Dermis microvascular lymphatic vessel endothelial cell (primary cell): ENCODE data around the gene LIMS2. TPM values are rescaled to one million over a fixed set of nuclear protein-coding genes. Genes with fewer than 3 reads are reported as not detected.

Source experiments
- DNase-seq, 2 donors: peaks; one replicate each; pipeline versions ENCODE4 v3.0.0 to v3.0.0-alpha.2; 2010; ENCODE audit warnings: low read depth in 2 of 2
- total RNA-seq: library from RNA; depleted of rRNA; stranded (reverse); fragments of >200 nt; gene quantifications from 2 replicates; pipeline ENCODE4 v1.2.1, GENCODE V29; 2014

LIMS2 gene
- total RNA-seq, 1 donor from 2014 or later: 3.1 TPM

DNA sequence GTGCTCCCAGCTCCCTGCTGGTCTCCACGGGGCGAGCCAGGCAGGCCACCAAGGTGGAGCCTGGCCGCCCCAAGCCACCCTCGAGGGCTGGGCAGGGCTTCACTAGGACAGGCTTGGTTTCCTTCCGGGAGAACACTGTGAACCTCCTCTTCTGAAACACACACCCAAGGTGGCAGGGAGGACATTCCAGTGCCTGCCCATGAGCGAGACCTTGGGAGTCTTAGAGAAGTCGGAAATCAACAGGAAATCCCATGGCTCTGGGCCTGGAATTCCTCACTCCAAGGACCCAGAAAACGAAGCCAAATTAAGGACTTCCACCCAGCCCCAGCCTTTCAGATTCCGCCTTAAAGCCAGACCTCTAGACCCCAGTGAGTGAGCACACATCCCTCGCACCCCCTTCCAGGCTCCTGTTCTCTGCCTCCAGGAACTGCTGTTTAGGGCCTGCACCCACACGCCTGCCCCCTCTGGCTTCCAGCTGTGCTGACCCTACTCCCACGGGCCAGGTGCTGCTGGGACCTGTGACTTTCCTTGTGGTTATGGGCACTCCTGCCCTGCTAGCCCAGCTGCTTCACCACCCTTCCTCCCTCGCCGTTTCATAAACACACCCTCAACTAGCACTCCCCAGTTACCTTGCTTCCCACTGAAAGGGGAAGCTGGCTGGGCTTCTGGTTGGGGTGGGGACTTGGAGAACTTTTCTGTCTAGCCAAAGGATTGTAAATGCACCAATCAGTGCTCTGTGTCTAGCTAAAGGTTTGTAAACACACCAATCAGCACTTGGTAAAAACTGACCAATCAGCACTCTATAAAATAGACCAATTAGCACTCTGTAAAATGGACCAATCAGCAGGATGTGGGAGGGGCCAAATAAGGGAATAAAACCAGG is 15.7 kb downstream of the LIMS2 start:
- peak in 1 of 2 donors; percentile 72 for DNase-seq

DNA sequence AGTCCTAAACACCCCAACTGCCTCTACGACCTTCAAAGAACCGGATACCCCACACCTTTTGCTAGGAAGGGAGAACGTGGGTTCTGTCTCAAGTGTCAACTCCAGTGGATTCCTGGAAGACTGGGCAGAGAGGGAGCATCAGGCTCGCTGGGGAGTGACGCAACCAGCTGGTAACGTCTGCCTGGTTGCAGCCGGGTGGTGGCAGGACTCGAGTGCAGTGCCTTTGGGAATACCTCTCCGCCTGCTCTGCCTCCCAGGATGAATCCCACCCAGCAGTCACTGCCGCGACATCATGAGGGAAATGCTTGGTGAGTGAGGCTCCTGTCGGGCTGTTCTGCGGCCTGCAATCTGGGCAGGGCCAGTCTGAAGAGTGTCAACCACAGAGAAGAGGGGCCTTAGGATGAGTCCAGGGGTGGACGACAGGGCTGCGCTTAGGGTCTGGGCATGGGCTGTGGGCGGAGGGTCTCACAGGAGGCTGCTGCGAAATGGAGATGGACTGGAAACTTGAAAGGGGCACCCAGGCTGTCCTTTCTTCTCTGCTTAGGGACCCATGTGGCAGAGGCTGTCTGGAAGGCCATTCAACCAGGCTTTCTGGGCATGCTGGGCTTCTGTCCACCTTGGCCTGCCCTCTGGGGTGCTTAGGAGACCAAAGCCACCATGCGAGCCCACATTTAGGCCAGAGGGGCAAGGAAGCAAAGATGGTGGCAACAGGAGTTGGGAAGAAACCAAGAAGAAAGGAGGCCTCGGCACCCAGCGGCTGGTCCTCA is 16.5 kb downstream of the LIMS2 start:
- no peak for DNase-seq

DNA sequence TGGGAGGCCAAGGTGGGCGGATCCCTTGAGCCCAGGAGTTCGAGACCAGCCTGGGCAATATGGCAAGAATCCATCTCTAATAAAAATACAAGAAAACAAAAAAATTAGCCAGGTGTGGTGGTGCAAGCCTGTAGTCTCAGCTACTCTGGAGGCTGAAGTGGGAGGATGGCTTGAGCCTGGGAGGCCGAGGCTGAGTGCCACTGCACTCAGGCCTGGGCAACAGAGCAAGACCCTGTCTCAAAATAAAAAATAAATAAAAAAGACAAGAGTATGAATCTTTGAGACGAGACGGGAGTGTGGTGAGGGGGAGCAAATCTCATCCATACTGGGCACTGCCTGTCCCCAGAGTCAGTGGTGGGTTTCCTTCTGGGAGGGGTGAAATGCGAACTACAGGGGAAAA is 17.2 kb downstream of the LIMS2 start:
- DNase-seq: no peak

DNA sequence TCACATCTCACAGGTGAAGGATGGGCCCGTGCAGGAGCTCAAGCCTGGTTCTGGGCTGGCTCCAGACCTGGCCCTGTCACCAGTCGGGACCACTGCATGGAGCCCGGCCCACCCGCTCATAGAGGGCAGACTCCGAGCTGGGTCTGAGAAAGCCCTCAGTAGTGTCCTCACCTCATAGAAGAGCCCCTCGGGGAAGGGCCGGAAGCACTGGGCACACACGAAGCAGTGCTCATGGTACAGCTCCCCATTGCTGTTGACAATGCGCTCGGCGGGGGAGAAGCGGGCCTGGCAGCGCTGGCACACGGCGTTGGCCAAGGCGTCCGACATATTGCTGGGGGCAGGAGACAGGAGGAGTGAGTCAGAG is 18.1 kb downstream of the LIMS2 start:
- DNase-seq: no peak

DNA sequence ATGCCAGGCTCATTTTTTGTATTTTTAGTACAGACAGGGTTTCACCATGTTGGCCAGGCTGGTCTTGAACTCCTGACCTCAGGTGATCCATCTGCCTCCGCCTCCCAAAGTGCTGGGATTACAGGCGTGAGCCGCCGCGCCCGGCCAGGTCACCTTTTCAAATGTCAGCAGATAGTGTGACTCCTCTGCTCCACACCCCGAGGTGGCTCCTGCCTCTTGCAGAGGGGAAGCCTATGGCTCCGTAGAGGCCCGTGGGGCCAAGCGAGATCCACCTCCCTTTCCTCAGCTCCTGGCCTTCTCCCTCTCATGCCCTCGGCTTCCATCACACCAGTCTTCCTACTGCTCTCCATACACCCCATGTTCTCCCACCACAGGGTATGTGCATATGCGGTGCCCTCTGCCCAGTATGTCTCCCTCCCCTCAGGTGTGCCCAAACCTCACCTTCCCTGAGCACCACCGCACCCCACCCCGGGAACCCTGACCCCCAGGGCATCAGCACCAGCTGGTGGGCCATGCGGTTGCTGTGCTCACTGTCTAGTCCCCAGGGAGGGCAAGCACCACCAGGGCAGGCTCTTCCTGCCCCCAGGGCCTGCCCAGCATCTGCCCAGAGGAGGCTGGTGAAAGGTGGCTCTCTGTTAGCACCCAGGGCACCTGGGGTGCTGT is 18.6 kb downstream of the LIMS2 start:
- no peak for DNase-seq

DNA sequence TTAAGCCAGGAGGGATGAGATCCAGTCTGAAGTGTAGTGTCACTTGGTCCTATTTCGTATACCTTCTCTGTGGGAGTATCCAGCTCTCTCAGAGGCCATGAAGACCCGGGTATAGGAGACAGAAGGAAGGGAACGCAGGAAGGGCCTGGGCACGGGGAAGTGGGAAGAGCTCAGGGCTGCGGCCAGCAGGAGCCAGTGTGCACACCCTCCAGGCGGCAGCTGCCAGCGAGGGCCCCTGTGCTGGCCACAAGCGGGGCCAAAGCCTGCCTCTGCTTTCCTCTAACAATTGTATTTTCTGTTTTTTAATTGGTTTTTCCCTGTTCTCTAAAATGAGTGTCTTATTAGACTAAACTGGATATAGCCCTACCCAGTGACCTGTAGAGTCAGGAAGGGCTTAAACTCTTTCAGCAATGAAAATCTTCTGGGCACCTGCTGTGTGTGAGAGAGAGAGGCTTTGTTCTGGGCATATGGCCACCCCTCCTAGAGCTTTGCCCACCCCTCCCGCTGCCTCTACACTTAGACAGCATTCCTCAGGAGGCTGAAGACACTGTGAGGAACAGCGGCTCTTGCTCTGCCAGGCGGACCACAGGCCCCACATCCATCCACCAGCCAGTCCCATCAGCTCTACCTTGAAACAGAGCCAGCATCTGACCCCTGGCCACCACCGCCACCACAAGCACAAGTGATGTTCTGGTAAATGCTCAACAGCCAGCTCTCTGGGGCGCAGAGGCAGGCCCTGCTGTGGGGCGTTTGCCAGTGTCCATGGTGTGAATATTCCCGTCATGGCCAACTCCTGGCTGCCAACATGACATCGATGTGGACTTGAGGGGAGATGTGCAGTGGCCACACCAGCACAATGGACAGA is 19.9 kb downstream of the LIMS2 start:
- DNase-seq: no peak

DNA sequence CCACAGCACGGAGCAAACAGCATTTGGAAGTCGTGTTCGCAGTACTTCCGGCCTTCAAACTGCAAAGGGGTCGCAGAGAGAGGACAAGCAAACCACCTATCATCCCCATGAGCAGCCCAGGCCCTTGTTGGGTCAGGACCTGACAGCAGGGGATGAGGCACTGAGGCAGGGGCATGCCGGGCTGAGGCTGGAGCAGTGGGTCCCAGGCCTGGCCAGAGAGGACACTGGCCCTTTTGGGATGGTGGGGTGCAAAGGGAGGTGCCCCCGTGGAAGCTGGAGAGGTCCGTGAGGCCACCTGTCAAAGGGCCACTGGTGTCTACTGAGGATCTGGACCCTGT is 20.5 kb downstream of the LIMS2 start:
- no peak for DNase-seq

DNA sequence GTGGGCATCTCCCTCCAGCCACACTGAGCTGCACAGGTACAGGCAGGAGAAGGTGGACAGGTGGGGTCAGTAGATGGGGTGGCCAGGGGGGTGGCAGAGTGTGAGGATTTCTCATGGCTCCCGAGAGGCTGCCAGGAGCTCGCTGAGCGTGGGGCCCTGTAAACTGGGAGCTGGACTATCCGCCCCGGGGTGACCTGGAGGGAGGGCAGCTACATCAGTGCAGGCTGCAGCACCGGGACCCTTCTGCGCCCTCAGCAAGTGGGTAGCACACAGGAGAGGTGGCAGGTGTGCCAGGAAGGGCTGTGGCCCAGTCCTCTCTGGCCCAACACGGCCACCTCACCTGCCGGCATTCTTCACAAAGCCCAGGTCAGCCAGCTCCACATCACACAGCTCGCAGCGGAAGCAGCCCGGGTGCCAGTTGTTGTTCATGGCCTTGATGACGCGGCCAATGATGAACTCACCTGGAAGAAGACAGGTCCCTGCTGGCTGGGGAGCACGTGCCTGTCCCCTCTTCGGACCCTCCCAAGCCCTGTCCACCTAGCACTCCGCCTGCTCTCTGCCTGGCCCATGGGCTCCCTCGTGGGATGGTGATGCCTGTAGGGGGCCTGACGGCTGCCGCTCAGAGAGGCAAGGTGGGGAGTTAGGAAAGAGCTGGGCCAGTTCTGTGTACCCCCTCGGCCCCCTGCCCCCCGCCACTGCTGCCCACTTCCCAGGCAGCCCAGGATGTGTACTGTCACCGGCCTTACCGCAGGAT is 21.1 kb downstream of the LIMS2 start:
- no peak for DNase-seq

DNA sequence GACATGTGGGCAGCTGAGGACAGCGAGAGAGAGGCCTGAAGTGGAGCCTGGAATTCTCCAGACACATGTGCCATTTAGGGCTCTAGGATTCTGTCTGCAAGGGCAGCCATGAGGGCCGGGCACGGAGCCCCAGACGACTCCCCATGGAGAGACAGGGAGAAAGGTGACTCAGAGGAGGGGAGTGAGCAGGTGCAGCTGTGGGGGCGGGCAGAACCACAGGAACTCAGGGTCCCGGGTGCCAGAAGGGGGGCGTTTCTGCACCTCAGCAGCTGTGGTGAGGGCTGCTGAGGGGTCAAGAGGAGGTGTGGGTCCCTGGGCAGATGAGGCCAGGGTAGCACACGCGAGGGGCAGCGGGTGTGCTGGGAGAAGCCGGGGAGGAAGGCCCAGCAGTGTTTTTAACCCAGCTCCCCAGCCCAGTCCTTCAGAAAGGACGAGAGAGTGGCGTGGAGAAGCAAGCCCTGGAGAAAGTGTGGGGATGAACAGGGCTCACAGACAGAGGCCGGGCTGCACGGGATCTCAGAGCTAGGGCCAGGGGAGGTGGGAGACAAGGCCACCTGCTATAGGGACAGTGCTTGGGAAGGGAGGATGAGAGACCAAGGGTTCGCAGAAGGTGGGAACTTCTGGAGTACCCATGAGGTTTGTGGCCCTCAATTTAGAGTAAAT is 21.8 kb downstream of the LIMS2 start:
- no peak for DNase-seq

DNA sequence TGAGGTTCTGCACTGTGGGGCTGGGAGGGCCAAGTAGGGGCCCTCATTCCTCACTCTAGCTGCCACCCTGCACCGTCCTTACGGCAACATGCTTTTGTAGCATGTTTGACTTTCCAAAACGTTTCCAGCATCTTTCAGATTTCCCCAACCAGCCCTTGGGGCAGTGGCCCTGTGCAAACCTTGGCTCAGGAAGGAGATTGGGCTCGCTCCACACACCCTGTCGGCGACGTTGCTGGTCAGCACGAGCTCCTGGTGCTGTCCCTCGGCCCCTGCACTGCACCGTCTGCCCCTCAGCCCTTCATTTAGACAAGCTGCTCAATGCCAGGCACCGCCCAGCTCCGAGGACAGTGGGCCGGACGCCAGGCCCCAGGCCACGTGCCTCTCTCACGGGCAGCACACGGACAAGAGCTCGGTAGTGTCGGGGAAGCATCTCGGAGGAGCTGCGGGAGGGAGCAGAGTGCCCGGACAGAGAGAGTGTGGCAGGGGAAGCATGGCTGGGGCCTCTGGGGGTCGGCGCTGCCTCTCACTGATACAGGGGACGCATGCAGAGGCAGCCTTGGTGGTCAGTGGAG is 22.5 kb downstream of the LIMS2 start:
- no peak for DNase-seq

DNA sequence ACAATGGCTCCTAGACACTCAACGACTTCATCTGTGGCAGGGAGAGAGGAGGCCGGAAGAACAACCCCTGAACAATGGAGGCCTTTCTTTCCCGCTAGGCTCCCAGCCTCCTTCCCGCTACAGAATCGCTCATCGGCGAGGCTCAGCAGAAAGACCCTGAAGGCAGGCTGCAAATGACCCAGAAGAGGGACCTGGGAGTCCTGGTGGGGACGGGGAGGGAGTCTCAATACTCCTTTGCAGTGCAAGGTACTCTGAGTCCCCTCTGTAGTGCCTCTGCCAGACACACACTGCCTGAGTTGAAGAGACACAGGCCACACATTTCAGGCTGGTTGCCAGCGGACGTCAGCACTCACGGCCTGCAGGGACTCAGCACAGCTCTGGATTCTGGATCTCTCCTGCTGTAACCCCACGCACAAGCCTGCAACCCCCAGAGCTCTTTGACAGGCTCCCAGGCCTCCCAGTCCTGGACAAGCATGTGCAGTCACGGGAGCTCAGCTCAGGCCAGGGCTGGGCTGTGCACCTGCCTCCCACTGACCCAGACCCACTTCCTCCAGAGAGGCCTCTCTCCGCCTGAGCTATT is 23.3 kb downstream of the LIMS2 start:
- DNase-seq: no peak

DNA sequence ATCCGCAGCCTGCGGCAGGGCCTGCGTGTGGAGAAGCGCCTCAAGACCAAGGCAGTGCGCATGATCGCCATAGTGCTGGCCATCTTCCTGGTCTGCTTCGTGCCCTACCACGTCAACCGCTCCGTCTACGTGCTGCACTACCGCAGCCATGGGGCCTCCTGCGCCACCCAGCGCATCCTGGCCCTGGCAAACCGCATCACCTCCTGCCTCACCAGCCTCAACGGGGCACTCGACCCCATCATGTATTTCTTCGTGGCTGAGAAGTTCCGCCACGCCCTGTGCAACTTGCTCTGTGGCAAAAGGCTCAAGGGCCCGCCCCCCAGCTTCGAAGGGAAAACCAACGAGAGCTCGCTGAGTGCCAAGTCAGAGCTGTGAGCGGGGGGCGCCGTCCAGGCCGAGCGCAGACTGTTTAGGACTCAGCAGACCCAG is 23.9 kb downstream of the LIMS2 start:
- no peak for DNase-seq

DNA sequence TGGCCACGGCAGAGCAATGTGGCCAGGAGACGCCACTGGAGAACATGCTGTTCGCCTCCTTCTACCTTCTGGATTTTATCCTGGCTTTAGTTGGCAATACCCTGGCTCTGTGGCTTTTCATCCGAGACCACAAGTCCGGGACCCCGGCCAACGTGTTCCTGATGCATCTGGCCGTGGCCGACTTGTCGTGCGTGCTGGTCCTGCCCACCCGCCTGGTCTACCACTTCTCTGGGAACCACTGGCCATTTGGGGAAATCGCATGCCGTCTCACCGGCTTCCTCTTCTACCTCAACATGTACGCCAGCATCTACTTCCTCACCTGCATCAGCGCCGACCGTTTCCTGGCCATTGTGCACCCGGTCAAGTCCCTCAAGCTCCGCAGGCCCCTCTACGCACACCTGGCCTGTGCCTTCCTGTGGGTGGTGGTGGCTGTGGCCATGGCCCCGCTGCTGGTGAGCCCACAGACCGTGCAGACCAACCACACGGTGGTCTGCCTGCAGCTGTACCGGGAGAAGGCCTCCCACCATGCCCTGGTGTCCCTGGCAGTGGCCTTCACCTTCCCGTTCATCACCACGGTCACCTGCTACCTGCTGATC is 24.4 kb downstream of the LIMS2 start:
- no peak for DNase-seq

DNA sequence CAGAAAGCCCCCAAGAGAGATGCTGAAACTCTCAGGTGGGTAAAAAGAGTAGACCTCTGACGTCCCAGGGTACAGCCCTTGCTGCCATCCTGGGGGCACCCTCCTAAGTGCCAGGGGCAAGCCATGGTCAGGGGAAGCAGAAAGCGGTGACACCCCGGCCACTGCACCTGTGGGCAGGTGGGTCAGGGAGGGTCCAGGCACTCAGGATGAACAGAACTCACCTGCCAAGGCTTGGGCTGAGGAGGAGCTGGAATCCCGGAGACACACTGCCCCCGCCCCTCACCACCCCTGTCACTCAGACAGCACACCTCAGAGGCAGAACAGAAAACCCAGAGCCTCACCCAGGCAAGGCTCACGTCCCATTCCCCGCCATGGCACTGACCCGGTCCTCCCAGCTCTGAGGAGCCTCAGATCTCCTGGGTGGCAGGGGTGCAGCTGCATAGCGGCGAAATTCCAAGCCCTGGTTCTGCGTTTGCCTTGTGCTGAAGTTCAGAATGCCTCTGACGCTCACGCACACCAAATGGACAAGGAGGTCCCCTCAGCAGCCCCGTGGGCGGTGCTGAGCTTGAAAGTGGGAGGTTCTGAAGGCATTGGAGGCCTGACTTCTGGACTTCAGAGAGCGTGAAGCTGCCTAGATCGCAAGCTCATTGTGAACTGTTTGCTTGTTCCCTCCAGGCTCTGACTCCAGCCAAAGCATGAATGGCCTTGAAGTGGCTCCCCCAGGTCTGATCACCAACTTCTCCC is 25.1 kb downstream of the LIMS2 start:
- DNase-seq: no peak

DNA sequence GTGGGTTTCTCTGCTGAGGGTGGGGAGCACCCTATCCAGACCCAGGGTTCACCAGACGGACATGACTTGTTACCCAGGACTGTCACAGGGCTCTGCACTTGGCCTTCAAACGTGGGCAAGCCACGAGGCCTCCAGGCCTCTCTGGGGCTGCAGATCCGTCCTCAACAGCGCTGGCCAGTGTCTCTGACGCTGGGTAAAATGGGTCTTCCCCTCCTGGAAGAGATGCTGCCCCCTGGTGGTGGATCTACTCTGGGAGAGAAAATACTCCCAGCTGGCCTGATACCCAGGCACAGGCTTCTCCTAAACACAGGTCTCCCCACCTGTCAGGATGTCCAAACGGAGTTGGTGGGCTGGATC is 25.7 kb downstream of the LIMS2 start:
- peak; percentile 66 to 86 for DNase-seq

DNA sequence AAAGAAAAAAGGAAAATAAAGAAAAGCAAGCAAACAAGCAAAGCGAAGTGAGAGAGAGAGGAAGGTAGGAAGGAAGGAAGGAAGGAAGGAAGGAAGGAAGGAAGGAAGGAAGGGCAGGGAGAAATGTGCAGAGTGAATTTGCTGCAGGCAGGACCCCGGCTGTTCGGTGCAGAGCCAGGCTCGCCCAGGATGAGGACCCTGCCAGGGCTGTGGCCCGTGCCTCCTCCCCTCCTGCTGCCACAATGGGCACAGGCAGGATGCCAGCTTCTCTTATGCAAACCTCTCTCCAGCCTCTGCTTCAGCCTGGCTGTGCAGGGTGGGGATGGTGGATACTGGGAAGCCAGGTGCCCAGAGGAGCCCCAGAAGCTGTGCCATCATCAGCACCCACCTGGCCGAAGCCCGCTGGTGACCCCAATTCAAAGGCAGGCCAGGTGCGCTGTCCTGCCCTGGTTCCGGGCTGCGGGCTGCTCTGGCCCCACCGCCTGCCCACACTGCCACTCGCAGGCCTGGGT is 26.2 kb downstream of the LIMS2 start:
- DNase-seq: no peak

DNA sequence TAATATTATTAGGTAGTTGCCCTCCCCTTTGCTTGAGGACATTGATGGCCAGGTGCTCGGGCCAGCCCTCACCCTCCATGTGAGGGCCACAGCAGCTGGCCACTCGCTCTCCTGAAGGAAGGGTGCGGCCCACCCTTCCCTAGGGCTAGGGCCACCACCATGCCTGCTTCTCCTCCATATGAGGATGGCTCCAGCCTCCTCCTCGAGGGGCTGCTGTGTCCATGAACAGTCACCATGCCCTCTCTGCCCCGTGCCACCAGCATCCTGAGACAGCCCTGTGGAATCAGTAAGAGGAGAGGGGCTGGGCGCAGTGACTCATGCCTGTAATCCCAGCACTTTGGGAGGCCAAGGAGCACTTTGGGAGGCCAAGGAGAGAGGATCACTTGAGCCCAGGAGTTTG is 27.0 kb downstream of the LIMS2 start:
- no peak for DNase-seq
